Naive thymus-derived CD4-positive, alpha-beta T cell (primary cell): ENCODE data around the gene RHEBL1. TPM values are rescaled to one million over a fixed set of nuclear protein-coding genes. Genes with fewer than 3 reads are reported as not detected.

Source experiments
- ATAC-seq: fragments of 150-1000 bp; cut with Tn5 transposase; 2 replicates; pipeline ENCODE4 v1.10.0; 2021; ENCODE audit warnings: mild to moderate bottlenecking, moderate library complexity
- CTCF ChIA-PET: fragments of 350-600 bp; sonication (Branson Sonifier 250); formaldehyde crosslinking; loops from one replicate; lab custom pipeline; 2021; ENCODE audit warnings: antibody characterized with exemption; lab: Charles Lee
- POLR2A ChIA-PET: fragments of 350-600 bp; sonication (Branson Sonifier 250); formaldehyde crosslinking; loops from one replicate; lab custom pipeline; 2021; ENCODE audit warnings: antibody characterized with exemption, inconsistent platforms; lab: Charles Lee
- DNase-seq, 9 donors: peaks; one replicate each; pipeline versions ENCODE4 v3.0.0 to v3.0.0-alpha.2; 2020 to 2022; ENCODE audit warnings: mixed read lengths in 1 of 9
- H3K27ac ChIP-seq: one replicate; pipeline ENCODE4 v1.7.0; 2013; ENCODE audit warnings: mild to moderate bottlenecking, low read depth, low read length, moderate library complexity
- H3K27me3 ChIP-seq, 2 donors: one replicate each; pipeline ENCODE4 v1.7.0; 2013; ENCODE audit warnings: low read length in 2 of 2, mild to moderate bottlenecking in 2 of 2, moderate library complexity in 2 of 2; ENCODE audit not compliant: control insufficient read depth in 2 of 2, insufficient read depth in 2 of 2
- H3K36me3 ChIP-seq, 3 experiments: 1 replicate in 2 of 3; 2 replicates in 1 of 3; pipeline ENCODE4 v1.7.0; 2013; ENCODE audit warnings: low read length in 3 of 3, mild to moderate bottlenecking in 3 of 3, moderate library complexity in 1 of 3; ENCODE audit not compliant: insufficient read depth in 3 of 3, control insufficient read depth in 2 of 3
- H3K4me1 ChIP-seq, 2 donors: one replicate each; pipeline ENCODE4 v1.7.0; 2013; ENCODE audit warnings: low read length in 2 of 2, mild to moderate bottlenecking in 2 of 2, moderate library complexity in 1 of 2; ENCODE audit not compliant: control insufficient read depth in 2 of 2, insufficient read depth in 2 of 2
- H3K4me3 ChIP-seq: 2 replicates; pipeline ENCODE4 v1.7.0; 2013; ENCODE audit warnings: mild to moderate bottlenecking, low read length
- H3K9me3 ChIP-seq, 3 experiments: 1 replicate in 2 of 3; 2 replicates in 1 of 3; pipeline ENCODE4 v1.7.0; 2013; ENCODE audit warnings: low read length in 3 of 3; ENCODE audit not compliant: control insufficient read depth in 2 of 3
- H3K27ac Mint-ChIP-seq, 9 donors: one replicate each; pipeline ENCODE4 v1.8.0; 2020 to 2022; ENCODE audit warnings: mixed read lengths in 9 of 9, mild to moderate bottlenecking in 8 of 9, moderate library complexity in 5 of 9, inconsistent platforms in 2 of 9
- H3K27me3 Mint-ChIP-seq, 5 donors: one replicate each; pipeline ENCODE4 v1.8.0; 2021 to 2022; ENCODE audit warnings: mixed read lengths in 5 of 5, mild to moderate bottlenecking in 1 of 5
- H3K36me3 Mint-ChIP-seq, 5 donors: one replicate each; pipeline ENCODE4 v1.8.0; 2020 to 2022; ENCODE audit warnings: mixed read lengths in 5 of 5, mild to moderate bottlenecking in 3 of 5, inconsistent platforms in 1 of 5
- H3K4me1 Mint-ChIP-seq, 7 donors: one replicate each; pipeline ENCODE4 v1.8.0; 2020 to 2022; ENCODE audit warnings: mixed read lengths in 7 of 7, mild to moderate bottlenecking in 3 of 7, inconsistent platforms in 1 of 7
- H3K4me3 Mint-ChIP-seq, 10 donors: one replicate each; pipeline ENCODE4 v1.8.0; 2020 to 2022; ENCODE audit warnings: mild to moderate bottlenecking in 10 of 10, mixed read lengths in 10 of 10, moderate library complexity in 6 of 10, inconsistent platforms in 2 of 10
- H3K9me3 Mint-ChIP-seq, 11 donors: one replicate each; pipeline ENCODE4 v1.8.0; 2020 to 2022; ENCODE audit warnings: mixed read lengths in 11 of 11, mild to moderate bottlenecking in 4 of 11, inconsistent platforms in 1 of 11, moderate library complexity in 1 of 11
- intact Hi-C, 2 donors: fragments of 100-400 bp; cut with micrococcal nuclease; formaldehyde crosslinking; loops; one replicate each; pipeline ENCODE4 v1.15.1; 2023
- polyA plus RNA-seq, 2 donors: library from polyadenylated mRNA; unstranded; fragments of 300-500 nt; fragmentation: Illumina TruSeq; gene quantifications; one replicate each; pipeline ENCODE4 v1.2.3, GENCODE V29; 2021
- total RNA-seq, 6 experiments: library from RNA in 5 of 6; stranded (reverse) in 5 of 6; gene quantifications; 1 replicate in 5 of 6; 2 replicates in 1 of 6; pipeline ENCODE4 v1.2.3 and lab custom pipeline; 2021 to 2026

Gene RHEBL1
- total and polyA plus RNA-seq, 7 experiments from 2014 or later: 1.8 to 9.4 (median 3.3) TPM

- Mint-ChIP-seq H3K4me3 (no peak overlapping the region), H3K36me3 (peaks cover 9 to 39% (median 16%) of the 10 kb centered on the region in 5 donors), H3K4me1 (peaks cover 19 to 48% (median 39%) of the 10 kb centered on the region in 7 donors), H3K9me3 (no peaks in the 10 kb centered on the region), H3K27me3 (no peaks in the 10 kb centered on the region), H3K27ac (peak overlapping the region in 3 of 9 donors; percentile 36 to 62 (median 51))
- Histone ChIP-seq H3K27ac (no peak overlapping the region), H3K27me3 (no peaks in the 10 kb centered on the region), H3K4me3 (no peak overlapping the region), H3K36me3 (peaks cover 0 to 76% (median 7%) of the 10 kb centered on the region in 3 experiments), H3K9me3 (no peaks in the 10 kb centered on the region), H3K4me1 (peaks cover 9 to 12% of the 10 kb centered on the region in 2 donors)
- DNase-seq (no peak), ATAC-seq (no peak)
- intact Hi-C loops: no loop called here
- ChIA-PET CTCF (interaction anchor here (0.8 to 2.6 kb wide), 4 partner anchors 14 to 41 kb away, joined by 3 to 9 read pairs (median 6); no protein-coding TSS in a partner anchor), POLR2A (interaction anchor here (0.5 to 1.6 kb wide), 7 partner anchors 19 to 130 kb away, joined by 3 to 10 read pairs (median 3); partner anchors contain the start of gene TUBA1B)
Observed at GRCh38 chr12:49105504-49106084, 35.8 kb upstream of the RHEBL1 start.

DNA sequence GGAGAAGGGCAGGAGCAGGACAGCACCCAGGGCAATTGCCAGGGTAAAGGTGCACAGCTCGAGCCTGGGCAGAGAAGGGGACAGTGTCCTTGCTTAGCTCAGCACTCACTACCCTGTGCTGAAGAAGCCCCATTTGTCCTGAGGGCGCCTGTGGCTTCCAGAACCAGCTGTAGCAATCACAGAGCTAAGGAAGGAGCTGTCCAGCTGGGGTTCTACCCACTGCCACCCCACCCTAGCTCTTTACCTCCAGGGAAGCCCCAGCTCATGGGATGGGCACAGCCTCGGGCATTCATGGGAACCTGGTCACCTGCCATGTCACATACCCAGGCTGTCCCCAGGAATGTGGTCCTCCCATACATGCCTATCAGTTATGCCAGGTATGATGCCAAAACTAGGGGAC is 35.0 kb upstream of the RHEBL1 start:
- Mint-ChIP-seq H3K9me3 (no peaks in the 10 kb centered on the region), H3K4me1 (peaks cover 19 to 43% (median 34%) of the 10 kb centered on the region in 7 donors), H3K36me3 (peaks cover 9 to 44% (median 17%) of the 10 kb centered on the region in 5 donors), H3K27me3 (no peaks in the 10 kb centered on the region), H3K4me3 (no peak overlapping the region), H3K27ac (no peak overlapping the region)
- no peak overlapping the region for H3K27ac ChIP-seq
- peaks cover 9 to 12% of the 10 kb centered on the region in 2 donors for H3K4me1 ChIP-seq
- CTCF ChIA-PET: interaction anchor here (1.7 to 2.6 kb wide), 3 partner anchors 13 to 40 kb away, joined by 5 to 9 read pairs (median 6); no protein-coding TSS in a partner anchor
- H3K27me3 ChIP-seq: no peaks in the 10 kb centered on the region
- H3K36me3 ChIP-seq: peaks cover 0 to 78% (median 10%) of the 10 kb centered on the region in 3 experiments
- intact Hi-C loops: no loop called here
- no peak for DNase-seq
- POLR2A ChIA-PET: interaction anchor here (0.5 to 1.5 kb wide), 3 partner anchors 26 to 69 kb away, joined by 3 to 10 read pairs (median 5); partner anchors contain the start of gene TUBA1B
- ATAC-seq: no peak
- no peaks in the 10 kb centered on the region for H3K9me3 ChIP-seq
- H3K4me3 ChIP-seq: no peak overlapping the region

DNA sequence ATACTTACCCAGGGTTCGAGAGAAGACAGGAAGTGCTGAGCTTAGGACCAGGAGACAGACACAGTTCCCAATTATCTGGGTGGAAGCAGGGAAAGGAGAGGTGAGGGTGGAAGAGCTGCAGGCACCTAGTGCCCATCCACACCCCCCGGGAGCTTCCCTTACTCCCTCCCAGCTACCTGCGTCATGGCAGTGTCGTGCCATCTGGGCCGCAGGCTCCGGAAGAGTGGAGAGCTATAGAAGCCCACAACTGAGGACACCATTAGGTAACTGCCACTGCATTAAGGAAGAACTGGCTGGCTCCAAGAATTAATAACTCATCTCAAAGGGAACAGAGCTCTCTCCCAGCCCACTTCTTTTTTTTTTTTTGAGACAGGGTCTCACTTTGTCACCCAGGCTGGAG is 30.6 kb upstream of the RHEBL1 start:
- POLR2A ChIA-PET: interaction anchor here (0.8 to 4.6 kb wide), 3 partner anchors 9 to 30 kb away, joined by 3 to 41 read pairs (median 17); partner anchors contain the start of genes LMBR1L and TUBA1B
- intact Hi-C loops: no loop called here
- Histone ChIP-seq H3K4me3 (no peak overlapping the region), H3K27me3 (no peaks in the 10 kb centered on the region), H3K4me1 (no peaks in the 10 kb centered on the region), H3K36me3 (peaks cover 10 to 80% (median 12%) of the 10 kb centered on the region in 3 experiments), H3K9me3 (no peaks in the 10 kb centered on the region), H3K27ac (no peak overlapping the region)
- Mint-ChIP-seq H3K4me3 (no peak overlapping the region), H3K36me3 (peaks cover 9 to 45% (median 22%) of the 10 kb centered on the region in 5 donors), H3K4me1 (peaks cover under 1 to 9% (median 6%) of the 10 kb centered on the region in 7 donors), H3K27me3 (peaks cover under 1 to 5% (median 3%) of the 10 kb centered on the region in 5 donors), H3K9me3 (no peaks in the 10 kb centered on the region), H3K27ac (peak overlapping the region in 1 of 9 donors; percentile 1)
- DNase-seq (no peak), ATAC-seq (no peak)
- CTCF ChIA-PET: interaction anchor here (2.8 to 5.9 kb wide), 3 partner anchors 13 to 36 kb away, joined by 12 to 41 read pairs (median 30); no protein-coding TSS in a partner anchor

DNA sequence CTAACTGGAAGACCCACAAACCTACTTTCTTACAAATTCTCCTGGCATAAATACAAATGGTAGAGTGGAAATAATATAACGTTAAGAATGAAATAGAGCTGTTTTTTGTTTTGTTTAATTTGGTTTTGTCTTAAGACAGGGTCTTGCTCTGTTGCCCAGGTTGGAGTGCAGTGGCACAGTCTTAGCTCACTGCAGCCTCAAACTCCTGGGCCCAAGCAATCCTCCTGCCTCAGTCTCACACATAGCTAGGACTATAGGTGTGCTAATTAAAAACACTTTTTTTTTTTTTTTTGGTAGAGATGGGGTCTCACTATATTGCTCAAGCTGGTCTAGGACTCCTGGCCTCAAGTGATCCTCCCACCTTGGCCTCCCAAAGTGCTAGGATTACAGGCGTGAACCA is 28.9 kb upstream of the RHEBL1 start:
- Mint-ChIP-seq H3K27ac (peak overlapping the region in 1 of 9 donors; percentile 23), H3K4me1 (peaks cover 0 to 18% (median 12%) of the 10 kb centered on the region in 7 donors), H3K9me3 (no peaks in the 10 kb centered on the region), H3K4me3 (no peak overlapping the region), H3K36me3 (peaks cover 3 to 43% (median 17%) of the 10 kb centered on the region in 5 donors), H3K27me3 (peaks cover 10 to 16% (median 15%) of the 10 kb centered on the region in 5 donors)
- intact Hi-C loops: loop anchor here (1.0 kb wide), 3 partner anchors 10 to 34 kb away; partner anchors contain the start of gene LMBR1L (in 1 of the 2)
- H3K4me1 ChIP-seq: peaks cover 9 to 10% of the 10 kb centered on the region in 2 donors
- H3K27me3 ChIP-seq: peaks cover 0 to 3% of the 10 kb centered on the region in 2 donors
- CTCF ChIA-PET: interaction anchor here (0.7 to 5.9 kb wide), 13 partner anchors 11 to 137 kb away, joined by 3 to 41 read pairs (median 4); partner anchors contain the start of genes LMBR1L and TUBA1A
- POLR2A ChIA-PET: interaction anchor here (0.5 to 4.6 kb wide), 9 partner anchors 9 to 307 kb away, joined by 3 to 41 read pairs (median 4); partner anchors contain the start of genes KMT2D, LMBR1L, TUBA1A and TUBA1B
- no peak overlapping the region for H3K27ac ChIP-seq
- ATAC-seq (no peak), DNase-seq (no peak)
- H3K9me3 ChIP-seq: no peaks in the 10 kb centered on the region
- H3K36me3 ChIP-seq: peaks cover 10 to 63% (median 12%) of the 10 kb centered on the region in 3 experiments
- H3K4me3 ChIP-seq: no peak overlapping the region

DNA sequence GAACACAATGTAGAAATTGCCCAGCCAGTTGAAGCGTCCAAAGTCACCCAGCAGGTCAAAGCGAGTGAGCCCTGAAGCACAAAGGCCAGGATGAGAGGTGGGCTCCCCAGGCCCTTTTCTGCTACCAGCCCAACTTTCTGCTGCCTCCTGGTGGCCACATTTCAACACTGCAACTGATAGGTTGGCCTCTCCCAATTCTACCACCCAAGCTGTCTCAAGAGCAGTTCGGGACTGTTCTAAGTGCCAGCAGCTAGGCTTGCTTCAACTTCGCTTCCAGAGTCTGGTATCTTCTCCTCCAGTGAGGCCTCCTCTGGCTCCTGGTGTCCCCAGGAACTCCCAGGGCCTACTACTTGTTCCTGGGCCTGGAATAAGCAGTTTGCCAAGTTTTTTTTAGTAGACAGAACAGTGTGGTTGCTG is 28.3 kb upstream of the RHEBL1 start:
- peaks cover 4 to 6% of the 10 kb centered on the region in 2 donors for H3K27me3 ChIP-seq
- peak; percentile 78 for ATAC-seq
- no peak overlapping the region for H3K4me3 Mint-ChIP-seq
- POLR2A ChIA-PET: interaction anchor here (0.6 to 4.6 kb wide), 7 partner anchors 9 to 90 kb away, joined by 3 to 41 read pairs (median 6); partner anchors contain the start of genes KMT2D, LMBR1L, TUBA1A and TUBA1B
- peaks cover 0 to 22% (median 16%) of the 10 kb centered on the region in 7 donors for H3K4me1 Mint-ChIP-seq
- peak; percentile 38 to 65 (median 58) for DNase-seq
- peak overlapping the region in 2 of 9 donors; percentile 23 to 51 for H3K27ac Mint-ChIP-seq
- H3K9me3 ChIP-seq: no peaks in the 10 kb centered on the region
- CTCF ChIA-PET: interaction anchor here (0.7 to 5.9 kb wide), 11 partner anchors 9 to 137 kb away, joined by 3 to 41 read pairs (median 4); partner anchors contain the start of gene LMBR1L
- H3K4me1 ChIP-seq: peaks cover 9 to 10% of the 10 kb centered on the region in 2 donors
- intact Hi-C loops: loop anchor here (1.0 kb wide), 3 partner anchors 10 to 34 kb away; partner anchors contain the start of gene LMBR1L (in 1 of the 2)
- H3K36me3 ChIP-seq: peaks cover 10 to 57% (median 12%) of the 10 kb centered on the region in 3 experiments
- no peak overlapping the region for H3K4me3 ChIP-seq
- H3K9me3 Mint-ChIP-seq: no peaks in the 10 kb centered on the region
- no peak overlapping the region for H3K27ac ChIP-seq
- peaks cover 0 to 39% (median 15%) of the 10 kb centered on the region in 5 donors for H3K36me3 Mint-ChIP-seq
- peaks cover 14 to 23% (median 21%) of the 10 kb centered on the region in 5 donors for H3K27me3 Mint-ChIP-seq

GRCh38 chr12:49097381-49097780 is 27.6 kb upstream of the RHEBL1 start:
- Histone ChIP-seq H3K4me3 (no peak overlapping the region), H3K9me3 (no peaks in the 10 kb centered on the region), H3K4me1 (peaks cover 9 to 12% of the 10 kb centered on the region in 2 donors), H3K36me3 (peaks cover 10 to 50% (median 12%) of the 10 kb centered on the region in 3 experiments), H3K27ac (no peak overlapping the region), H3K27me3 (peaks cover 4 to 10% of the 10 kb centered on the region in 2 donors)
- H3K4me1 Mint-ChIP-seq: peaks cover 2 to 26% (median 19%) of the 10 kb centered on the region in 7 donors
- ChIA-PET POLR2A (interaction anchor here (1.0 to 4.6 kb wide), 6 partner anchors 8 to 91 kb away, joined by 3 to 41 read pairs (median 13); partner anchors contain the start of genes LMBR1L, TUBA1A and TUBA1B), CTCF (interaction anchor here (1.0 to 5.9 kb wide), 8 partner anchors 9 to 133 kb away, joined by 3 to 41 read pairs (median 6); partner anchors contain the start of genes LMBR1L and TUBA1A)
- H3K27me3 Mint-ChIP-seq: peaks cover 19 to 29% (median 25%) of the 10 kb centered on the region in 5 donors
- DNase-seq (no peak), ATAC-seq (no peak)
- no peaks in the 10 kb centered on the region for H3K9me3 Mint-ChIP-seq
- no peak overlapping the region for H3K4me3 Mint-ChIP-seq
- intact Hi-C loops: no loop called here
- H3K36me3 Mint-ChIP-seq: peaks cover 0 to 35% (median 15%) of the 10 kb centered on the region in 5 donors
- H3K27ac Mint-ChIP-seq: no peak overlapping the region
